Subcutaneous preadipocyte (primary cell): ENCODE measurements around the gene CRB3. TPM values are rescaled to one million over a fixed set of nuclear protein-coding genes. Genes with fewer than 3 reads are reported as not detected.

ENCODE experiments used
- small RNA-seq: library from RNA; depleted of rRNA; stranded (forward); fragments of <200 nt; gene quantifications from one replicate; pipeline ENCODE3, GENCODE V24; 2012
- total RNA-seq: library from RNA; depleted of rRNA; stranded (reverse); fragments of >200 nt; gene quantifications from 2 replicates; pipeline ENCODE4 v1.2.3, GENCODE V29; 2012

The CRB3 gene, protein sequence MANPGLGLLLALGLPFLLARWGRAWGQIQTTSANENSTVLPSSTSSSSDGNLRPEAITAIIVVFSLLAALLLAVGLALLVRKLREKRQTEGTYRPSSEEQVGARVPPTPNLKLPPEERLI
- total RNA-seq: not detected in 2 replicates

GRCh38 chr19:6464070-6464873 is at the start of gene CRB3:
TSS of gene CRB3 (plus strand) at chr19:6464271. CDS start at chr19:6464702, 431 bp downstream.

DNA sequence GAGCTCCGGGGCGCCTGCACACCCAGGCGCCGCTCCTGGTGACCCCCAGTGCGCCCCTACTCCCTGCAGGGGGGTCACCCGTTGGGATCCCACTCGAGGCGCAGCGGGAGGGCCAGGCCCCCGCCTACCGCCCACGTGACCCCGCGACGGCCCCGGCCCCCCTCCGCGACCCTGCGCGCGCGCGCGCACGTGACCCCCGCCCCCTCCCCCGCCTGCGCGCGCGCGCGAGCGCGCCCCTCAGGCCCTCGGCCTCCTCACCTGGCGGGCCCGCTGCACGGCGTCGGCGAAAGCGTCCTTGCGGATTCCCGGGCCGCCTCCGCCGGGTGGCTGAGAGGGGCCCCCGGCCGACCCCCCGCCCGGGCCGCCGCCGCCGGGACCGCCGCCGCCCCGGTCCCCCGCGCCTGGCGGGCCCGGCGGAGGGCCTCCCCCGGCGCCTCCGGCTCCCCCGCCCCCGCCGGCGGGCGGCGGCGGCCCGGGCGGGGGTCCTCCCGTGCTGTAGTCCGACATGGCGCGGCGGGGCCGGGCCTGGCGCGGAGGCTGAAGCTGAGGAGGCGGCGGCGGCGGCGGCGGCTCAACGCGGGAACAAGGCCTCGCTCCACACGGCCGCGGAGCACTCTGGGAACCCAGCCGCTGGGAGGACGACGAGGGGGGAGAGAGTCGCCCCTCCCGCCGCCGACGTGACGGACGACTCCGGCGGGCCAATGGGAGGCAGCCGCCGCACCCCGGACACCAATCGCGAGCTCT is 39.7 kb upstream of the CRB3 start, which contains the start of gene KHSRP:
TSS of gene KHSRP (minus strand) at position 617 of the 744 bp plus-strand sequence. CDS start at position 507, 110 bp downstream.

GRCh38 chr19:6433663-6434062 is 30.4 kb upstream of the CRB3 start, which contains the start of gene SLC25A41:
TSS of gene SLC25A41 (minus strand) at chr19:6433763. CDS start at chr19:6433693, 70 bp downstream.

GRCh38 chr19:6459262-6460098 is 4.6 kb upstream of the CRB3 start, which contains the start of gene SLC25A23:
TSS of gene SLC25A23 (minus strand) at chr19:6459792. CDS start at chr19:6459628, 164 bp downstream.

DNA sequence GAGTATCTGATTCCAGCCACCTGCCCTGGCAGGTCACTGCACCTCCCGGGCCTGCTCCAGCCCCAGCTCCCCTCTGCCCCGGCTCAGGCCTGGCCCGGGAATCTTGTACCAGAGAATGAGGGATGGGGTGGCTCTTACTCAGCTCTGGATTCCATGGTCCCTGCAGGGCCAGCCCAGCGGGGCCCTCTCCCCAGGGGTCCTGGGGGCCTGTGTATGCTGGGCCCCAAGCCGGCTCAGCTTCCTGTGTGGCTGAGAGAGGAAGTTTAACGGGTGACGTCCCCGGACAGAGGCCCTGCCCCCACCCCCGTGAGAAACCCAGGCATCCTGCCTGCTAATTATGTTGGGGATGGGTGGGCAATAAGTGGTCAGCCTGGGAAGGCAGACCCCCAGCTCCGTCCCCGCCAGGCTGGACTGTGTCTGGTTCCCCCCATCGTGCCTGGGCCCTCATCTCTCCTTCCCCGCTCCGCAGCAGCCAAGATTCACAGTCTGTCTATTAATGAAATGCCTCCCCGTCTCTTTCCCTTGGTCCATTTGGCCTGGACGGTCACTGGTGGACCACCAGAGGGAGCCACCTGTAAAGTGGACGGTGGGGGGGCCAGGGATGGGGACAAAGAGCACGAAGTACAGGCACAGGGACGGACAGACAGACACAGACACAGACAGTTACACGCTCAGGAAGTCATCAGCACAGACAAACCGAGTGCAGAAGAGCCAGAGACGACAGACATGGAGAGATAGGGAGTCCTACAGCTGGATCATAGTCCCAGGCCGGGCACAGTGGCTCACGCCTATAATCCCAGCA is 17.7 kb downstream of the CRB3 start, which contains the start of gene DENND1C:
TSS of gene DENND1C (minus strand) at position 247 of the 802 bp plus-strand sequence. CDS start at position 155, 92 bp downstream.

DNA sequence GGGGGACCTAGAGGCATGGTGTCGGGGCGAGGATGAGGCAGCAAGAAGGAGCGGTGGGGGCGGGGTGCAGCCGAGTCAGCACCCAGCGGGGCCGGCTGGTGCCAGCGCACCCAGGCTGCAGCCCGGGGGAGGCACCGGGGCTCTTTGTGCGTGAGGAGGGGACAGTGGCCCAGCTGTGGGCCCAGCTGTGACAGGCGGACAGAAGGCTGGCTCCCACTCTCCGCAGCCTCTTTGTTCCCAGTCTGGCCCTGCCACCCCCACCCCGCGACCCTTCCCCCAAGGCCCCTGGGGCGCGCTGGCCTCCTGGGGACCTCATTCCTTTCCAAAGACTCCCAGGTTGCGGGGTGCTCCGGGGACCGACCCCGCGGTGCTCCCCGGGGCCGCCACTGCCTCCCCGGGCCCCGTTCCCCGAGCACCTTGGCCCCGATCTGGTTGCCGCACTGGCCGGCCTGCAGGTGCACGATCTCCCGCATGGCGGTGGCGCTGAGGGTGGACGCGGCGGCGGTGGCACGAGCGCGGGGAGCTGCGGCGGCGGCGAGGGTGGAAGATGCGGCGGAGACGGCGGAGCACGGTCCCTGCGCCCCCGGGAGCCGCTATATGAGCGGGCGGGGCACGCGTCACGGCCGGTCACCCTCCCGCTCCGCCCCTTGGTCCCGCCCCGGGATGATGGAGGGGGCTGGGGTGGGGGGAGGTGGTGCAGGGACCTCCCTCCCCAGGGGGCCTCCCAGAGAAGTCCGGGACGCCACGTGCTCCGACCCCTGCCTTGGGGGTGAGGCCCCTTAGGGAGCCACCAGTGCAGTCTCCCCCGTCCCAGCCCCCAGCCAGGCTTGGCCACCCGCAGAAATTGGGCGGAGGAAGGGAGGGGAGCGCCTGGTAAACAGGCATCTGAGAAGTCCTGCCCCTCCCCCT is 37.9 kb downstream of the CRB3 start, which contains the start of gene TUBB4A:
TSS of gene TUBB4A (minus strand) at position 570 of the 909 bp plus-strand sequence. CDS start at position 473, 97 bp downstream.

Small RNA genes within 50 kb of the gene (small RNA-seq; reads per million reads assigned to genes)
- not detected for gene AC010503.2

Other genes with a start within 250 kb of the CRB3 start
- gene MLLT1, start 184.3 kb upstream of the CRB3 start, total RNA-seq: 9.2 and 13.3 TPM in 2 replicates
- not detected in 2 replicates for gene ACER1, start 130.7 kb upstream of the CRB3 start, total RNA-seq
- gene CLPP, start 102.7 kb upstream of the CRB3 start, total RNA-seq: 55.1 and 87.8 TPM in 2 replicates
- gene ALKBH7, start 91.5 kb upstream of the CRB3 start, total RNA-seq: 34.0 and 46.3 TPM in 2 replicates
- gene PSPN, start 88.3 kb upstream of the CRB3 start, total RNA-seq: 0.73 and 0.98 TPM in 2 replicates
- gene GTF2F1, start 71.1 kb upstream of the CRB3 start, total RNA-seq: 40.7 and 42.3 TPM in 2 replicates
- gene KHSRP, start 39.5 kb upstream of the CRB3 start, total RNA-seq: 103 and 198 TPM in 2 replicates
- not detected in 2 replicates for gene SLC25A41, start 30.5 kb upstream of the CRB3 start, total RNA-seq
- 18.0 TPM in 2 replicates for gene SLC25A23, start 4.5 kb upstream of the CRB3 start, total RNA-seq
- under 0.01 TPM in 1 of 2 replicates, not detected in the other for gene DENND1C, start 17.5 kb downstream of the CRB3 start, total RNA-seq
- gene TUBB4A, start 38.0 kb downstream of the CRB3 start, total RNA-seq: not detected in 2 replicates
- gene TNFSF9, start 66.8 kb downstream of the CRB3 start, total RNA-seq: 1.5 and 2.3 TPM in 2 replicates
- gene CD70, start 126.9 kb downstream of the CRB3 start, total RNA-seq: 0.59 and 1.5 TPM in 2 replicates
- gene TNFSF14, start 205.9 kb downstream of the CRB3 start, total RNA-seq: not detected in 2 replicates